HCT116 (cell line): ENCODE results near the gene NCLN. TPM values are rescaled to one million over a fixed set of nuclear protein-coding genes. Genes with fewer than 3 reads are reported as not detected.

ENCODE experiments used
- ATAC-seq: fragments of 200-7000 bp; cut with Tn5 transposase; 2 replicates; pipeline ENCODE4 v1.9.1; 2020; ENCODE audit warnings: mild to moderate bottlenecking, moderate library complexity
- BruUV-seq: library from RNA; stranded (reverse); fragments of 400-500 nt; replicated peaks from 2 replicates; lab custom pipeline; 2021; lab: Mats Ljungman, UMichigan
- CTCF ChIA-PET: fragments of 300-600 bp; sonication (Branson Sonifier 250); formaldehyde crosslinking; loops from one replicate; lab custom pipeline; 2021; ENCODE audit warnings: antibody characterized with exemption; lab: Charles Lee
- POLR2A ChIA-PET: fragments of 300-600, 350-600 bp; sonication (Branson Sonifier 250); formaldehyde crosslinking; loops from one replicate; lab custom pipeline; 2021; ENCODE audit warnings: antibody characterized with exemption; lab: Charles Lee
- RAD21 ChIA-PET, 2 experiments: fragments of 300-600 bp; sonication (Branson Sonifier 250); formaldehyde crosslinking; loops; one replicate each; lab custom pipeline; 2023; ENCODE audit warnings: low total read pairs in 2 of 2; ENCODE audit not compliant: uncharacterized antibody in 2 of 2, unreplicated experiment in 2 of 2, low non-redundant PET in 1 of 2; lab: Charles Lee
- DNase-seq: peaks from one replicate; pipeline ENCODE4 v3.0.0-alpha.2; 2010; ENCODE audit warnings: low read depth, low spot score
- H2AFZ ChIP-seq: fragments of 200-600 bp; shearing (Covaris generic), sonication (generic); 2 replicates; pipeline ENCODE4 v1.6.1; 2017; ENCODE audit warnings: low read depth, mixed run types, mixed read lengths, antibody characterized with exemption, low read length; ENCODE audit not compliant: poor library complexity, severe bottlenecking
- H3K27ac ChIP-seq: 2 replicates; pipeline ENCODE4 v1.5.1; 2012; ENCODE audit warnings: low read depth, low read length
- H3K27me3 ChIP-seq: fragments of 200-600 bp; sonication (generic); 2 replicates; pipeline ENCODE4 v1.6.1; 2016; ENCODE audit warnings: mixed run types, low read length, mixed read lengths; ENCODE audit not compliant: insufficient read depth
- H3K36me3 ChIP-seq, 2 experiments: fragments of 200-500 bp in 1 of 2; fragments of 200-600 bp in 1 of 2; sonication (Bioruptor generic) in 1 of 2; sonication (generic) in 1 of 2; 2 replicates each; pipeline versions ENCODE4 v1.5.1 to v1.6.1; 2014 to 2016; ENCODE audit warnings: low read length in 2 of 2, inconsistent platforms in 1 of 2, mixed read lengths in 1 of 2, mixed run types in 1 of 2; ENCODE audit not compliant: insufficient read depth in 2 of 2, control insufficient read depth in 1 of 2
- H3K4me1 ChIP-seq, 2 experiments: fragments of 200-600 bp in 1 of 2; sonication (generic) in 1 of 2; 2 replicates each; pipeline versions ENCODE4 v1.5.1 to v1.6.1; 2012 to 2017; ENCODE audit warnings: low read length in 2 of 2, inconsistent platforms in 1 of 2, mild to moderate bottlenecking in 1 of 2, mixed read lengths in 1 of 2, mixed run types in 1 of 2, moderate library complexity in 1 of 2; ENCODE audit not compliant: insufficient read depth in 2 of 2, control insufficient read depth in 1 of 2
- H3K4me2 ChIP-seq: fragments of 200-600 bp; sonication (generic); 2 replicates; pipeline ENCODE4 v1.6.1; 2017; ENCODE audit warnings: mixed run types, low read length, mixed read lengths
- H3K4me3 ChIP-seq, 2 experiments: fragments of 200-600 bp in 1 of 2; sonication (generic) in 1 of 2; replicated peaks in 1 of 2; 2 replicates each; pipeline ENCODE4 v1.5.1; 2011 to 2016; ENCODE audit warnings: low read length in 2 of 2, control low read depth in 1 of 2, low read depth in 1 of 2, mild to moderate bottlenecking in 1 of 2, mixed read lengths in 1 of 2, mixed run types in 1 of 2
- H3K79me2 ChIP-seq: fragments of 200-600 bp; sonication (generic); 2 replicates; pipeline ENCODE4 v1.6.1; 2017; ENCODE audit warnings: mild to moderate bottlenecking, mixed run types, low read length, moderate library complexity, mixed read lengths; ENCODE audit not compliant: insufficient read depth
- H3K9ac ChIP-seq: fragments of 200-600 bp; sonication (generic); 2 replicates; pipeline ENCODE4 v1.6.1; 2016; ENCODE audit warnings: low read length, mixed read lengths
- H3K9me2 ChIP-seq: fragments of 200-600 bp; sonication (generic), shearing (Covaris generic); 2 replicates; pipeline ENCODE4 v1.6.1; 2017; ENCODE audit warnings: mixed run types, mild to moderate bottlenecking, moderate library complexity; ENCODE audit not compliant: insufficient read depth
- H3K9me3 ChIP-seq, 2 experiments: fragments of 200-500 bp in 1 of 2; fragments of 200-600 bp in 1 of 2; sonication (Bioruptor generic) in 1 of 2; sonication (generic) in 1 of 2; 2 replicates each; pipeline ENCODE4 v1.6.1; 2014 to 2017; ENCODE audit warnings: low read length in 2 of 2, mixed read lengths in 2 of 2, inconsistent platforms in 1 of 2, low read depth in 1 of 2, mild to moderate bottlenecking in 1 of 2, mixed run types in 1 of 2, moderate library complexity in 1 of 2; ENCODE audit not compliant: control insufficient read depth in 1 of 2, insufficient read depth in 1 of 2
- H4K20me1 ChIP-seq: fragments of 200-600 bp; sonication (generic), shearing (Covaris generic); 2 replicates; pipeline ENCODE4 v1.6.1; 2017; ENCODE audit warnings: mixed run types, mild to moderate bottlenecking, moderate library complexity; ENCODE audit not compliant: insufficient read depth
- CBX3 ChIP-seq: IDR thresholded peaks from 2 replicates; pipeline ENCODE4 v1.6.1; 2012; ENCODE audit warnings: low read depth
- CEBPB ChIP-seq: IDR thresholded peaks from 2 replicates; pipeline ENCODE4 v1.6.1; 2012; ENCODE audit warnings: low read depth
- EZH2 ChIP-seq: fragments of 200-600 bp; sonication (generic); IDR thresholded peaks from 2 replicates; pipeline ENCODE4 v1.6.1; 2017; ENCODE audit warnings: antibody characterized with exemption, mixed run types
- FOSL1 ChIP-seq: IDR thresholded peaks from 2 replicates; pipeline ENCODE4 v1.6.1; 2012; ENCODE audit warnings: low read depth
- RAD21 ChIP-seq: IDR thresholded peaks from 2 replicates; pipeline ENCODE4 v1.6.1; 2012; ENCODE audit warnings: low read depth, mild to moderate bottlenecking
- SRF ChIP-seq: IDR thresholded peaks from 2 replicates; pipeline ENCODE4 v1.6.1; 2012; ENCODE audit warnings: low read depth
- TCF7L2 ChIP-seq: IDR thresholded peaks from 2 replicates; pipeline ENCODE4 v1.7.0; 2011; ENCODE audit warnings: borderline replicate concordance, inconsistent platforms; ENCODE audit not compliant: insufficient read depth, insufficient read length; ENCODE audit errors: extremely low read depth
- ZNF274 ChIP-seq: fragments of 200-500 bp; sonication (Bioruptor generic); IDR thresholded peaks from 2 replicates; pipeline ENCODE4 v1.6.1; 2014; ENCODE audit warnings: mild to moderate bottlenecking, low read depth, low read length, inconsistent platforms
- intact Hi-C: fragments of 100-400 bp; cut with micrococcal nuclease; formaldehyde crosslinking; loops from 2 replicates; pipeline ENCODE4 v1.10.0; 2022
- total RNA-seq: library from RNA; stranded (reverse); gene quantifications from one replicate; pipeline ENCODE4 v1.2.1, GENCODE V29; 2021; ENCODE audit not compliant: unreplicated experiment
- TF ChIP-seq, protein P1 (sequence below), 3 experiments: fragments of 200-600 bp in 1 of 3; sonication (generic) in 1 of 3; IDR thresholded peaks in 2 of 3; conservative IDR thresholded peaks in 1 of 3; 2 replicates each; pipeline ENCODE4 v1.5.1; 2012 to 2017; ENCODE audit warnings: low read depth in 2 of 3, low read length in 2 of 3, antibody characterized with exemption in 1 of 3, borderline replicate concordance in 1 of 3, control low read depth in 1 of 3, mild to moderate bottlenecking in 1 of 3, mixed read lengths in 1 of 3, mixed run types in 1 of 3, moderate library complexity in 1 of 3; ENCODE audit not compliant: insufficient read depth in 1 of 3
- TF ChIP-seq, protein P2 (sequence below): IDR thresholded peaks from 2 replicates; pipeline ENCODE4 v1.6.1; 2012; ENCODE audit warnings: low read depth

NCLN gene
- total RNA-seq, 1 experiment from 2014 or later, result 119 TPM

DNA sequence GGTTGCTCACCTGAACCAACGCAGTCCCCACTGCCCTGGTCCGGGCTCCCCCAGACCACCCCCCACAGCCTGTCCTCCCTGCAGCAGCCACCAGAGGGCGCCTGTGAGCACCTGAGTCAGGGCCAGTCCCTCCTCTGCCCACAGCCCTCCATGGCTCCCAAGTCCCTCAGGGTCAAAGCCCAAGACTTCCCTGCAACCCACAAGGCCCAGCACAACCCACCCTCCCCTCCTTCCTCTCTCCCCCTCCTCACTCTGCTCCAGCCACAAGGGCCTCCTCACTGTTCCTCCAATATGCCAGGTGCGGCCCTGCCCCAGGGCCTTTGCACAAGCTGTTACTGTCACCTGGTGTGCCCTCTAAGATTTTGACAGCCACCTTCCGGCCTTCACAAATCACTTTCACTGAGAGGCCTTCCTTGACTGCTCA, 39.0 kb upstream of the NCLN start:
- H2AFZ ChIP-seq, result no peak overlapping the region
- no peaks in the 10 kb centered on the region for H4K20me1 ChIP-seq
- BruUV-seq, result no TSS peak
- H3K79me2 ChIP-seq, result no peaks in the 10 kb centered on the region
- ChIA-PET POLR2A (no interaction called here), RAD21 (no interaction called here), CTCF (interaction anchor here (0.7 to 2.1 kb wide), 2 partner anchors 18 to 118 kb away, joined by 4 to 6 read pairs; no protein-coding TSS in a partner anchor)
- H3K27ac ChIP-seq, result no peak overlapping the region
- TF ChIP-seq, protein P1, sequence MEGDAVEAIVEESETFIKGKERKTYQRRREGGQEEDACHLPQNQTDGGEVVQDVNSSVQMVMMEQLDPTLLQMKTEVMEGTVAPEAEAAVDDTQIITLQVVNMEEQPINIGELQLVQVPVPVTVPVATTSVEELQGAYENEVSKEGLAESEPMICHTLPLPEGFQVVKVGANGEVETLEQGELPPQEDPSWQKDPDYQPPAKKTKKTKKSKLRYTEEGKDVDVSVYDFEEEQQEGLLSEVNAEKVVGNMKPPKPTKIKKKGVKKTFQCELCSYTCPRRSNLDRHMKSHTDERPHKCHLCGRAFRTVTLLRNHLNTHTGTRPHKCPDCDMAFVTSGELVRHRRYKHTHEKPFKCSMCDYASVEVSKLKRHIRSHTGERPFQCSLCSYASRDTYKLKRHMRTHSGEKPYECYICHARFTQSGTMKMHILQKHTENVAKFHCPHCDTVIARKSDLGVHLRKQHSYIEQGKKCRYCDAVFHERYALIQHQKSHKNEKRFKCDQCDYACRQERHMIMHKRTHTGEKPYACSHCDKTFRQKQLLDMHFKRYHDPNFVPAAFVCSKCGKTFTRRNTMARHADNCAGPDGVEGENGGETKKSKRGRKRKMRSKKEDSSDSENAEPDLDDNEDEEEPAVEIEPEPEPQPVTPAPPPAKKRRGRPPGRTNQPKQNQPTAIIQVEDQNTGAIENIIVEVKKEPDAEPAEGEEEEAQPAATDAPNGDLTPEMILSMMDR (IDR thresholded peaks at IDR 0.05 in 2 of 3, conservative IDR thresholded peaks at IDR 0.05 in 1 of 3; ENCODE audit: borderline replicate concordance in 1 of 3, insufficient read depth in 1 of 3, low read depth in 2 of 3, low read length in 2 of 3), result peak in 2 of 3 experiments; percentile 92 to 98; a peak in 4 of 6 replicates
- TF ChIP-seq TCF7L2 (no peak), CBX3 (peak; percentile 68)
- no peak overlapping the region for H3K4me3 ChIP-seq
- no peaks in the 10 kb centered on the region for H3K36me3 ChIP-seq
- no peaks in the 10 kb centered on the region for H3K9me2 ChIP-seq
- H3K27me3 ChIP-seq, result no peaks in the 10 kb centered on the region
- peak; percentile 80 for ATAC-seq
- peaks cover 12 to 14% of the 10 kb centered on the region in 2 experiments for H3K4me1 ChIP-seq
- H3K9ac ChIP-seq, result no peak overlapping the region
- no peaks in the 10 kb centered on the region for H3K9me3 ChIP-seq
- DNase-seq, result no peak
- intact Hi-C loops, result no loop called here
- H3K4me2 ChIP-seq, result no peak overlapping the region

DNA sequence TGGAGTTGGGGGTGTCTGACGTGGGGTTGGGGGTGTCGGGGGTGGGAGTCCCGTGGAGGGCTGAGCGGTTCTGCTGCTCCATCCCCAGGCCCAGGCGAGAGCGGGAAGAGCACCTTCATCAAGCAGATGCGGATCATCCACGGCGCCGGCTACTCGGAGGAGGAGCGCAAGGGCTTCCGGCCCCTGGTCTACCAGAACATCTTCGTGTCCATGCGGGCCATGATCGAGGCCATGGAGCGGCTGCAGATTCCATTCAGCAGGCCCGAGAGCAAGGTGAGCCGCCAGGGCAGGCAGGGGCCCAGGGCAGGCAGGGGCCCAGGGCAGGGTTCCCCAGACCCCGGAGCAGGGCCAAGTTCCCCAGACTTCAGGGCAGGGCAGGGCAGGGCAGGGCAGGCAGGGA, 37.2 kb upstream of the NCLN start:
- intact Hi-C loops, result no loop called here
- H3K4me3 ChIP-seq, result no peak overlapping the region
- H3K36me3 ChIP-seq, result no peaks in the 10 kb centered on the region
- H3K4me1 ChIP-seq, result no peaks in the 10 kb centered on the region
- no peak overlapping the region for H3K4me2 ChIP-seq
- H3K9me3 ChIP-seq, result no peaks in the 10 kb centered on the region
- no peak overlapping the region for H3K27ac ChIP-seq
- no peak overlapping the region for H2AFZ ChIP-seq
- ATAC-seq (no peak), DNase-seq (no peak)
- RAD21 ChIA-PET, result no interaction called here
- POLR2A ChIA-PET, result no interaction called here
- no TSS peak for BruUV-seq
- no peaks in the 10 kb centered on the region for H3K9me2 ChIP-seq
- H3K79me2 ChIP-seq, result no peaks in the 10 kb centered on the region
- CTCF ChIA-PET, result no interaction called here
- TF ChIP-seq, protein P2, sequence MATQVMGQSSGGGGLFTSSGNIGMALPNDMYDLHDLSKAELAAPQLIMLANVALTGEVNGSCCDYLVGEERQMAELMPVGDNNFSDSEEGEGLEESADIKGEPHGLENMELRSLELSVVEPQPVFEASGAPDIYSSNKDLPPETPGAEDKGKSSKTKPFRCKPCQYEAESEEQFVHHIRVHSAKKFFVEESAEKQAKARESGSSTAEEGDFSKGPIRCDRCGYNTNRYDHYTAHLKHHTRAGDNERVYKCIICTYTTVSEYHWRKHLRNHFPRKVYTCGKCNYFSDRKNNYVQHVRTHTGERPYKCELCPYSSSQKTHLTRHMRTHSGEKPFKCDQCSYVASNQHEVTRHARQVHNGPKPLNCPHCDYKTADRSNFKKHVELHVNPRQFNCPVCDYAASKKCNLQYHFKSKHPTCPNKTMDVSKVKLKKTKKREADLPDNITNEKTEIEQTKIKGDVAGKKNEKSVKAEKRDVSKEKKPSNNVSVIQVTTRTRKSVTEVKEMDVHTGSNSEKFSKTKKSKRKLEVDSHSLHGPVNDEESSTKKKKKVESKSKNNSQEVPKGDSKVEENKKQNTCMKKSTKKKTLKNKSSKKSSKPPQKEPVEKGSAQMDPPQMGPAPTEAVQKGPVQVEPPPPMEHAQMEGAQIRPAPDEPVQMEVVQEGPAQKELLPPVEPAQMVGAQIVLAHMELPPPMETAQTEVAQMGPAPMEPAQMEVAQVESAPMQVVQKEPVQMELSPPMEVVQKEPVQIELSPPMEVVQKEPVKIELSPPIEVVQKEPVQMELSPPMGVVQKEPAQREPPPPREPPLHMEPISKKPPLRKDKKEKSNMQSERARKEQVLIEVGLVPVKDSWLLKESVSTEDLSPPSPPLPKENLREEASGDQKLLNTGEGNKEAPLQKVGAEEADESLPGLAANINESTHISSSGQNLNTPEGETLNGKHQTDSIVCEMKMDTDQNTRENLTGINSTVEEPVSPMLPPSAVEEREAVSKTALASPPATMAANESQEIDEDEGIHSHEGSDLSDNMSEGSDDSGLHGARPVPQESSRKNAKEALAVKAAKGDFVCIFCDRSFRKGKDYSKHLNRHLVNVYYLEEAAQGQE, result no peak
- TF ChIP-seq RAD21 (no peak), ZNF274 (no peak), CEBPB (no peak), FOSL1 (no peak), SRF (no peak), EZH2 (no peak)
- H3K27me3 ChIP-seq, result no peaks in the 10 kb centered on the region
- no peaks in the 10 kb centered on the region for H4K20me1 ChIP-seq
- no peak overlapping the region for H3K9ac ChIP-seq
